NB4 (cell line): ENCODE measurements around the gene STK11IP.
"Not testable (repeated sequence)": the region's sequence is repeated elsewhere in the genome, so short reads cannot be mapped to it uniquely, and the experiment has no call there.

Experiments
- DNase-seq: peaks from one replicate; pipeline ENCODE4 v3.0.0; 2010; ENCODE audit warnings: low read depth
- H3K4me3 ChIP-seq: one replicate; pipeline ENCODE4 v1.5.1; 2011; ENCODE audit warnings: mild to moderate bottlenecking, low read depth, low read length, moderate library complexity
- MYC ChIP-seq: IDR thresholded peaks from 2 replicates; pipeline ENCODE4 v1.6.1; 2011; ENCODE audit warnings: low read depth, low read length
- POLR2A ChIP-seq: IDR thresholded peaks from 2 replicates; pipeline ENCODE4 v1.6.1; 2011; ENCODE audit warnings: mild to moderate bottlenecking; ENCODE audit not compliant: insufficient read length; ENCODE audit errors: extremely low read depth
- TF ChIP-seq, protein P1 (sequence below): IDR thresholded peaks from 2 replicates; pipeline ENCODE4 v1.6.1; 2011; ENCODE audit warnings: low read depth, low read length
- TF ChIP-seq, protein P2 (sequence below): IDR thresholded peaks from one replicate; pipeline ENCODE4 v1.5.1; 2012; ENCODE audit warnings: low read depth, low read length

The STK11IP gene

DNA sequence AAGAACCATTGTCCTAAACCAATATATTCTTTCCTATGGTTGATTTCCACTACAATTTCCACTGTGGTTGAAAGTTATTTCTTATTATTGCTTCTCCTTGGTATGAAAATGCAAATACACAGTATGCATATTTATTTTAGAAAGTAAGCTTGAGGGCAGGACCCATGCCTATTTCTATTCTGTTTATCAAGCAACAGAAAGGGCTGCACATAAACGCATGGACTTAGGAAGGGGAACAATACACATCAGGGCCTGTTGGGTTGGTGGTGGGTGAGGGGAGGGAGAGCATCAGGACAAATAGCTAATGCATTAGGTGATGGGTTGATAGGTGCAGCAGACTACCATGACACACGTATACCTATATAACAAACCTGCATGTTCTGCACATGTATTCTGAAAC is 50.5 kb downstream of the STK11IP start:
- H3K4me3 ChIP-seq, result no peak overlapping the region
- TF ChIP-seq, protein P1, sequence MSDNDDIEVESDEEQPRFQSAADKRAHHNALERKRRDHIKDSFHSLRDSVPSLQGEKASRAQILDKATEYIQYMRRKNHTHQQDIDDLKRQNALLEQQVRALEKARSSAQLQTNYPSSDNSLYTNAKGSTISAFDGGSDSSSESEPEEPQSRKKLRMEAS, result no peak
- DNase-seq, result no peak

DNA sequence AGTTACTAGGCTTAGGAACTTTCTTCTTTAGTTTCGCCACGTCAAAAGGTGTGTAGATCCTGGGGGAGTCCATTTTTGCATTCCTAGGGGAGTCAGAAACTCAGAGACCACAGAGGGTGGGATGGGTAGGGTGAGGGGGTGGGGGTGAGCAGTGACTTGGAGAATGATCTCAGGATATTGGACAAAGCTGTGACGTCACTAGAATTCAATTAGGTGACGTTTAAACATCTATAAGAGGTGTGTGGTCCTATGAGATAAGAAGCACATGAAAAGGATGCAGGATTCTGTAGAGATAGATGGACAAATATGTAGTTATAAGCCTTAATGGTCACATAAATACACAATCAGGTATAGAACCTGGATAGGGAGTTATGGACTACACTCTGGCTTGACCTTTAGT is 51.3 kb downstream of the STK11IP start:
- no peak overlapping the region for H3K4me3 ChIP-seq
- TF ChIP-seq POLR2A (no peak), MYC (no peak)
- TF ChIP-seq, protein P1, result no peak
- TF ChIP-seq, protein P2, sequence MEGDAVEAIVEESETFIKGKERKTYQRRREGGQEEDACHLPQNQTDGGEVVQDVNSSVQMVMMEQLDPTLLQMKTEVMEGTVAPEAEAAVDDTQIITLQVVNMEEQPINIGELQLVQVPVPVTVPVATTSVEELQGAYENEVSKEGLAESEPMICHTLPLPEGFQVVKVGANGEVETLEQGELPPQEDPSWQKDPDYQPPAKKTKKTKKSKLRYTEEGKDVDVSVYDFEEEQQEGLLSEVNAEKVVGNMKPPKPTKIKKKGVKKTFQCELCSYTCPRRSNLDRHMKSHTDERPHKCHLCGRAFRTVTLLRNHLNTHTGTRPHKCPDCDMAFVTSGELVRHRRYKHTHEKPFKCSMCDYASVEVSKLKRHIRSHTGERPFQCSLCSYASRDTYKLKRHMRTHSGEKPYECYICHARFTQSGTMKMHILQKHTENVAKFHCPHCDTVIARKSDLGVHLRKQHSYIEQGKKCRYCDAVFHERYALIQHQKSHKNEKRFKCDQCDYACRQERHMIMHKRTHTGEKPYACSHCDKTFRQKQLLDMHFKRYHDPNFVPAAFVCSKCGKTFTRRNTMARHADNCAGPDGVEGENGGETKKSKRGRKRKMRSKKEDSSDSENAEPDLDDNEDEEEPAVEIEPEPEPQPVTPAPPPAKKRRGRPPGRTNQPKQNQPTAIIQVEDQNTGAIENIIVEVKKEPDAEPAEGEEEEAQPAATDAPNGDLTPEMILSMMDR, result no peak
- no peak for DNase-seq

DNA sequence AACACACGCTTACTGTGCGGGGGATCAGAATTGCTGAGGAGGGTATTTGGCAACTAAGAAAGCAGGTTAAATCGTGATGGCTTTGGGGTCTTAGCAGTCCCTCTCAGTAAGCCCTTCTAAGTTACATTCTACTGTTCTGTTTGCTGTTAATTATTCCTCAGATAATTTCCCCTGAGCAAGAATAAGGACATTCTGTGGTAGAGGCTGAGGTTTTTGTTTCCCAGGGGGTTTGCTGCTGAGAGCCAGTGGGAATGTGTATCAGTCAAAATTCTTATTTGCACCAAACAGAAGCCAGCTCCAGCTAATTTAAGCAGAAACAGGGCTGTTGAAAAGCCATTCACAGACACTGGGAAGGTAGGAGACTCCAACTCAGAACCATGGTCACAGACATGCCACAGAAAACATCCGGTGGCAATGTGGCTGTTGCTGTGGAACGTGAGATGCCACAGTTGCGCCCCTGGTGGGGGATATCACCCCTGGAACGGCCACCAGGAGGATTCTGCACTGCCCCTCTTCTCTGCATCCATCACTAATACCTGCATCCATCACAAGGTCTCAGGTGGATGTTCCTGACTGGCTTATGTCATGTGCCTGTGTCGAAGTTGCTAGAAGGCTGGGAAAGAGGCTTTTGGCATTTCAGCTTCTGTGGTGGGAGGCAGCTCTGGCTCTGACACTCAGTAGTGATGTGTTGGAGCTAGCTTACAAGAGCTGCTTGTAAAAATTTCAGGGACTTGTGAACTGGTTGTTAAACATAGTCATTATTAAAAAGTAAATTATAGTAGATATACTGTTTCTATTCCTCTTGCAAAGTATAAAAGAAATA is 53.0 kb downstream of the STK11IP start:
- H3K4me3 ChIP-seq, result no peak overlapping the region
- TF ChIP-seq MYC (no peak), POLR2A (no peak)
- TF ChIP-seq, protein P2, result no peak
- TF ChIP-seq, protein P1, result no peak
- DNase-seq, result no peak

DNA sequence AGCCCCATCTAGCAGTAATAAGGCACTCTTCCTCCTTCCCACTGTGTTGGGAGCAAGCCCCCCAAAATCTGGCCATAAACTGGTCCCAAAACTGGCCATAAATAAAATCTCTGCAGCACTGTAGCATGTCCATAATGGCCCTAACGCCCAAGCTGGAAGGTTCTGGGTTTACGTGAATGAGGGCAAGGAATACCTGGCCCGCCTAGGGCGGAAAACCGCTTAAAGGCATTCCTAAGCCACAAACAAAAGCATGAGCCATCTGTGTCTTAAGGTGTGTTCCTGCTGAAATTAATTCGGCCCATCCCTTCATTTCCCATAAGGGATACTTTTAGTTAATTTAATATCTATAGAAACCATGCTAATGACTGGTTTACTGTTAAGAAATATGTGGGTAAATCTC is 54.0 kb downstream of the STK11IP start:
- H3K4me3 ChIP-seq, DNase-seq: not testable (repeated sequence)

DNA sequence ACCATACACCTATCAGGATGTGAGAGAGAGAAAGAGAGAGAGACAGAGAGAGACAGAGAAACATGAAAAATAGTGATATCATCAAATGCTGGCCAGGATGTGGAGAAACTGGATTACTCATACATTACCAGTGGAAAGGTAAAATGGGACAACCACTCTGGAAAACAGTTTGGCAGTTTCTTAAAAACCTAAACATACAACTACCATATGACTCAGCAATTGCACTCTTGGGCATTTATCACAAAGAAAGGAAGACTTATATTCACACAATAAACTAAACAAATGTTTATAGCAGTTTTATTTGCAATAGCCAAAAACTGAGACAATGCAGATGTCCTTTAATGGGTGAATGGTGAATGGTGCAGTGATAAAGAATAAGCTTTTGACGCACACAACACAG is 58.9 kb downstream of the STK11IP start:
- no peak overlapping the region for H3K4me3 ChIP-seq
- TF ChIP-seq POLR2A (no peak), MYC (no peak)
- TF ChIP-seq, protein P1, result no peak
- TF ChIP-seq, protein P2, result no peak
- DNase-seq, result no peak

DNA sequence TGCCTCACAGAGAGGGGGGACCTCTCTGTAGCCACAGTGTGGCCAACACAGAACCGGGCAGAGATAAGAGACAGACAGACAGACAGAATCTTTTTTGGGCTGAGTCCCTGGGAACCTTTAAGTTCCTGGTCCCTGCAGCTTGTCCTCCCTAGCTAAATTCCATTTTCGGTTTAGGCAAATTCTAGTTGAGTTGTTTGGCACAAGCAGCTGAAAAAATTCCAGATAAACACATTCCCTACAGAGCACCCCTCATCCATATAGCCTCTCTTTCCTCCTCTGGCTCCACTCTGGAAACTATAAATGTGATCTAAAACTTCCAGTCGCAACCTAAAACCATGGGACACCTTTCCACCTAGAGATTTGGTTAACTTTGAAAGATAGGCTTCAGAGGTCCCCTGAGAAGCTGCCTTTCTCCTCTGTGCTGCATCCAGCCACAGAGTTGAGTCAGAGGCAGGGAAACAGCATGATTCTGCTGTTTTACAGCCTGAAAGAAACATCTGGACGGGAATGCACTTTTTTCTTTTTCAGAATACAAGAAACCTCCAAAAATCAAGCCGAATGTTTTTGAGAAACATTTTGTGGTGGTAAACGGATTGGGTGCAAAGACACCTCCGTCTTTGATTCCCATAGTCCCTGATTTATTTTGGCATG is 60.7 kb downstream of the STK11IP start:
- DNase-seq, result no peak
- H3K4me3 ChIP-seq, result no peak overlapping the region
- TF ChIP-seq, protein P2, result no peak
- TF ChIP-seq MYC (no peak), POLR2A (no peak)
- TF ChIP-seq, protein P1, result no peak
